ENCODE data around the gene STMN3. TPM values are rescaled to one million over a fixed set of nuclear protein-coding genes. Genes with fewer than 3 reads are reported as not detected.
A peak's percentile ranks its signal among the peaks of the same experiment; 100 is the strongest.

The STMN3 gene
- 1 to 10 TPM; 2.5 to 5.3 TPM for total RNA-seq

GRCh38 chr20:63653041-63653973 is at the start of gene STMN3:
STMN3 (minus strand) TSS chr20:63653424; CDS start chr20:63653345, 79 bp downstream.
- Histone ChIP-seq H3K36me3 (no peaks in the 10 kb centered on the region), H3K27ac (peak within 1 kb of the TSS; percentile 57), H3K4me3 (peak within 1 kb of the TSS; percentile 50), H3K4me1 (no peaks in the 10 kb centered on the region), H3K27me3 (peaks cover 19% of the 10 kb centered on the region), H3K9ac (ENCODE audit: low read depth in 2 of 2, low read length in 2 of 2) (peak within 1 kb of the TSS in 1 of 2 donors; percentile 72), H3K9me3 (no peaks in the 10 kb centered on the region)
- intact Hi-C loops (cut with DNase I) = no loop called here
- DNase-seq = peak; percentile 80
- TF ChIP-seq CTCF (IDR thresholded peaks at IDR 0.05) = no peak

GRCh38 chr20:63702036-63702665 is 48.9 kb upstream of the STMN3 start:
- no peak overlapping the region for H3K9ac ChIP-seq (ENCODE audit: low read depth in 2 of 2, low read length in 2 of 2)
- no peak for DNase-seq
- TF ChIP-seq CTCF (IDR thresholded peaks at IDR 0.05) = no peak
- H3K4me1 ChIP-seq = peaks cover 23% of the 10 kb centered on the region
- no peaks in the 10 kb centered on the region for H3K9me3 ChIP-seq
- H3K27me3 ChIP-seq = no peaks in the 10 kb centered on the region
- intact Hi-C loops (cut with DNase I) = loop anchor here (10.0 kb wide), 1 partner anchor 93 kb away; no protein-coding TSS in a partner anchor
- peaks cover 11% of the 10 kb centered on the region for H3K36me3 ChIP-seq
- no peak overlapping the region for H3K27ac ChIP-seq
- no peak overlapping the region for H3K4me3 ChIP-seq

- peaks cover 26% of the 10 kb centered on the region for H3K4me1 ChIP-seq
- no peaks in the 10 kb centered on the region for H3K27me3 ChIP-seq
- no peak overlapping the region for H3K27ac ChIP-seq
- H3K9ac ChIP-seq (ENCODE audit: low read depth in 2 of 2, low read length in 2 of 2) = peak overlapping the region in 1 of 2 donors; percentile 35
- intact Hi-C loops (cut with DNase I) = loop anchor here (10.0 kb wide), 1 partner anchor 93 kb away; no protein-coding TSS in a partner anchor
- H3K36me3 ChIP-seq = peaks cover 11% of the 10 kb centered on the region
- no peaks in the 10 kb centered on the region for H3K9me3 ChIP-seq
- DNase-seq = no peak
- H3K4me3 ChIP-seq = no peak overlapping the region
- TF ChIP-seq CTCF (IDR thresholded peaks at IDR 0.05) = no peak
These were observed 48.3 kb upstream of the STMN3 start for GRCh38 chr20:63701329-63702035.

- H3K36me3 ChIP-seq = peaks cover 11% of the 10 kb centered on the region
- no peak for DNase-seq
- no peak overlapping the region for H3K27ac ChIP-seq
- peaks cover 25% of the 10 kb centered on the region for H3K4me1 ChIP-seq
- intact Hi-C loops (cut with DNase I) = loop anchor here (10.0 kb wide), 1 partner anchor 94 kb away; no protein-coding TSS in a partner anchor
- no peaks in the 10 kb centered on the region for H3K27me3 ChIP-seq
- no peak overlapping the region for H3K4me3 ChIP-seq
- H3K9me3 ChIP-seq = no peaks in the 10 kb centered on the region
- H3K9ac ChIP-seq (ENCODE audit: low read depth in 2 of 2, low read length in 2 of 2) = no peak overlapping the region
- TF ChIP-seq CTCF (IDR thresholded peaks at IDR 0.05) = no peak
These were observed 47.8 kb upstream of the STMN3 start for GRCh38 chr20:63701051-63701328.
